Inflammatory macrophage treated with lipopolysaccharide for 1 hour (primary cell): ENCODE measurements around the gene MIOX.
A peak's percentile ranks its signal among the peaks of the same experiment; 100 is the strongest.

Experiments used
- DNase-seq, 2 donors: peaks; one replicate each; pipeline ENCODE4 v3.0.0-alpha.2; 2020 to 2022

The MIOX gene

GRCh38 chr22:50530877-50531545, 44.4 kb downstream of the MIOX start:
- peak; percentile 86 to 91 for DNase-seq

- DNase-seq, result peak; percentile 61 to 80
Observed at GRCh38 chr22:50531546-50531961, 44.9 kb downstream of the MIOX start.

- peak; percentile 44 to 54 for DNase-seq
Observed at GRCh38 chr22:50531962-50532674, 45.5 kb downstream of the MIOX start.

- DNase-seq, result peak; percentile 59 to 64
Observed at GRCh38 chr22:50532824-50533796, 46.5 kb downstream of the MIOX start.

- peak; percentile 59 to 63 for DNase-seq
Observed at GRCh38 chr22:50533856-50534711, 47.4 kb downstream of the MIOX start.

- no peak for DNase-seq
Observed at GRCh38 chr22:50535113-50535512, 48.5 kb downstream of the MIOX start.

- no peak for DNase-seq
Observed at GRCh38 chr22:50536226-50536625, 49.6 kb downstream of the MIOX start.

GRCh38 chr22:50537765-50538164, 51.1 kb downstream of the MIOX start:
- DNase-seq, result peak in 1 of 2 donors; percentile 39
